ENCODE results near the gene PREPL.
"Not testable (repeated sequence)": the region's sequence is repeated elsewhere in the genome, so short reads cannot be mapped to it uniquely, and the experiment has no call there.

Gene PREPL

DNA sequence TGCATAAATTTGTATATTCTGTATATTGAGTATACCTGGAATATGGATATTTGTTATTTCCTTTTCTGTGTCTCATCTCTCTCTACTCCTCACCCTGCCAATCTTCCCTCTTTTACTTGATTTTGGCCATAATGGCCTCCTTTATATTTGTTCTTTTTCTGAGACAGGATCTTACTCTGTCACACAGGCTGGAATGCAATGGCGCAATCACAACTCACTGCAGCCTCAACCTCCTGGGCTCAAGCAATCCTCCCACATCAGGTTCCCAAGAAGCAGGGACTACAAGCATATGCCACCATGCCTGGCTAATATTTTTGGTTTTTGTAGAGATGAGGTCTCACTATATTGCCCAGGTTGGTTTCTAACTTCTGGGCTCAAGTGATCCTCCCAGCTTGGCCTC lies 30.5 kb downstream of the PREPL start:
- peaks cover 76% of the 10 kb centered on the region for H3K36me3 ChIP-seq (ENCODE audit: insufficient read depth, low read length)
- H3K4me1 ChIP-seq (ENCODE audit: insufficient read depth, low read length), result no peaks in the 10 kb centered on the region
- H2AFZ ChIP-seq (ENCODE audit: low read depth, low read length), result no peak overlapping the region
- no peaks in the 10 kb centered on the region for H3K9me3 ChIP-seq (ENCODE audit: low read length)
- H3K4me3 ChIP-seq (ENCODE audit: low read length), result no peak overlapping the region
- no peaks in the 10 kb centered on the region for H3K27me3 ChIP-seq (ENCODE audit: insufficient read depth, low read length)

GRCh38 chr2:44329343-44329742 lies 32.0 kb downstream of the PREPL start:
- H3K27me3 ChIP-seq (ENCODE audit: insufficient read depth, low read length), result no peaks in the 10 kb centered on the region
- H2AFZ ChIP-seq (ENCODE audit: low read depth, low read length), result no peak overlapping the region
- no peaks in the 10 kb centered on the region for H3K9me3 ChIP-seq (ENCODE audit: low read length)
- H3K4me3 ChIP-seq (ENCODE audit: low read length), result no peak overlapping the region
- H3K4me1 ChIP-seq (ENCODE audit: insufficient read depth, low read length), result no peaks in the 10 kb centered on the region
- H3K36me3 ChIP-seq (ENCODE audit: insufficient read depth, low read length), result peaks cover 79% of the 10 kb centered on the region

DNA sequence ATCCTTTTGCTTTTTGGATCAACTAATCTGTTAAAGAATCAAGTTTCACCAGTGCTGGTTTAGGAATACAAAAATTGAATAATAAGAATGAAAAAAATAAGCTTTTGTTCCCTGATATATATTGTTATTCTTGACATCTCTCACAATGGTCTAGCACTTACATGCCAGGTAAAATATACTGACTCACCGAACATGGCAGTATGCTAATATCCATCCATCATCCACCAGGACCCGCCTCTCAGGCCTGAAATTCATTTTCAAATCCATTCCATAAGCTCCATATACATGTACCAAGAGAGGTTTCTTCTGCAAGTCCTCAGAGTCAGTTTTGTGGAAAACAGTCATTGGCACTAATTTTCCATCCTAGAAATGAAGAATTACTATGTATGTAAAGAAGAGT lies 32.5 kb downstream of the PREPL start:
- Histone ChIP-seq H3K36me3 (ENCODE audit: insufficient read depth, low read length) (peaks cover 80% of the 10 kb centered on the region), H3K27me3 (ENCODE audit: insufficient read depth, low read length) (no peaks in the 10 kb centered on the region), H3K9me3 (ENCODE audit: low read length) (no peaks in the 10 kb centered on the region), H3K4me3 (ENCODE audit: low read length) (no peak overlapping the region), H3K4me1 (ENCODE audit: insufficient read depth, low read length) (no peaks in the 10 kb centered on the region), H2AFZ (ENCODE audit: low read depth, low read length) (no peak overlapping the region)

GRCh38 chr2:44326548-44327264 lies 34.6 kb downstream of the PREPL start:
- Histone ChIP-seq H3K36me3 (ENCODE audit: insufficient read depth, low read length) (peaks cover 83% of the 10 kb centered on the region), H3K4me3 (ENCODE audit: low read length) (no peak overlapping the region), H2AFZ (ENCODE audit: low read depth, low read length) (no peak overlapping the region), H3K4me1 (ENCODE audit: insufficient read depth, low read length) (no peaks in the 10 kb centered on the region), H3K27me3 (ENCODE audit: insufficient read depth, low read length) (no peaks in the 10 kb centered on the region), H3K9me3 (ENCODE audit: low read length) (no peaks in the 10 kb centered on the region)

DNA sequence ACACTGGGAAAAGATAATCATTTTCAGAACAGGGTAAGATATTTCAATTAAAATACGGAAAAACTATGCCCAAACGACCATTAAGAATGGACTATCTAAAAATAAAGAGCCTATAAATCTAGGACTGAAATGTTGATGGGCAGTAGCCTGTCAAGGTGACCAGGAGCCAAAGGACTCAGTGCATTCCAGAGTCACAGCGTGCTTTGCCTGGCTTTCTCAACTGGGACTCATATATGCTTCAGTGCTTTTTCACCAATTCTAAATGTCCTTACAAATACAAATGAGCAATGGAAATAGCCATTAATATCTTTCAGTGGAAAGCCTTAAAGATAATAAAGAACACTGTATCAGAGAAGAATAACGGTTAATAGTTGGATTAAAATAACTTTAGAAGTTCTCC lies 35.4 kb downstream of the PREPL start:
- no peaks in the 10 kb centered on the region for H3K9me3 ChIP-seq (ENCODE audit: low read length)
- no peak overlapping the region for H3K4me3 ChIP-seq (ENCODE audit: low read length)
- no peaks in the 10 kb centered on the region for H3K27me3 ChIP-seq (ENCODE audit: insufficient read depth, low read length)
- no peak overlapping the region for H2AFZ ChIP-seq (ENCODE audit: low read depth, low read length)
- peaks cover 83% of the 10 kb centered on the region for H3K36me3 ChIP-seq (ENCODE audit: insufficient read depth, low read length)
- no peaks in the 10 kb centered on the region for H3K4me1 ChIP-seq (ENCODE audit: insufficient read depth, low read length)

DNA sequence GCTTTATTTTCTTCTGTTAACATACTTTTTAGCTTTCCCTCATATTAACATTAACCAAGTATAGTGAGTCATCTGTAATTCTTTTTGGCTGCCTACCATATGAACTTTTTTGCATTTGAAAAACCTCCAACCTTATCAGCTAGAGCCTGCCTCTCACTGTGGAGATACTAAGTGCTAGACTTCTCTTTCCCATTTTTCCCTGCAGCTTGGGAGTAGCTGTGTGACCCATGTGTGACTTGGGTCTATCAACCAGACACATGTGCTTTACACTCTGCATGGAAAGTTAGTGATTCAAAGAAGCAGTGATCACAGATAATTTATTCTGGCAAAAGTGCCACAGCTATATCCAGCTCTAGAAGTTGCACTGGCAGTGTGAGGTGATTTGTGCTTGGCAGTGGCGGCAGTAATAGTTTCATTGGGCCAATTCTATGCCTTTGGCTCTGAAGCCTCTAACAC lies 36.3 kb downstream of the PREPL start:
- Histone ChIP-seq H3K4me3 (ENCODE audit: low read length) (no peak overlapping the region), H2AFZ (ENCODE audit: low read depth, low read length) (no peak overlapping the region), H3K9me3 (ENCODE audit: low read length) (no peaks in the 10 kb centered on the region), H3K4me1 (ENCODE audit: insufficient read depth, low read length) (no peaks in the 10 kb centered on the region), H3K36me3 (ENCODE audit: insufficient read depth, low read length) (peaks cover 87% of the 10 kb centered on the region), H3K27me3 (ENCODE audit: insufficient read depth, low read length) (no peaks in the 10 kb centered on the region)

GRCh38 chr2:44321360-44321759 lies 39.9 kb downstream of the PREPL start:
- H3K36me3 ChIP-seq (ENCODE audit: insufficient read depth, low read length), result peaks cover 89% of the 10 kb centered on the region
- no peaks in the 10 kb centered on the region for H3K4me1 ChIP-seq (ENCODE audit: insufficient read depth, low read length)
- no peak overlapping the region for H3K4me3 ChIP-seq (ENCODE audit: low read length)
- no peak overlapping the region for H2AFZ ChIP-seq (ENCODE audit: low read depth, low read length)
- no peaks in the 10 kb centered on the region for H3K9me3 ChIP-seq (ENCODE audit: low read length)
- H3K27me3 ChIP-seq (ENCODE audit: insufficient read depth, low read length), result no peaks in the 10 kb centered on the region

GRCh38 chr2:44320832-44321231 lies 40.5 kb downstream of the PREPL start:
- H3K4me1 ChIP-seq (ENCODE audit: insufficient read depth, low read length), result no peaks in the 10 kb centered on the region
- no peak overlapping the region for H2AFZ ChIP-seq (ENCODE audit: low read depth, low read length)
- H3K36me3 ChIP-seq (ENCODE audit: insufficient read depth, low read length), result peaks cover 89% of the 10 kb centered on the region
- H3K4me3 ChIP-seq (ENCODE audit: low read length), result no peak overlapping the region
- H3K9me3 ChIP-seq (ENCODE audit: low read length), result no peaks in the 10 kb centered on the region
- H3K27me3 ChIP-seq (ENCODE audit: insufficient read depth, low read length), result no peaks in the 10 kb centered on the region

DNA sequence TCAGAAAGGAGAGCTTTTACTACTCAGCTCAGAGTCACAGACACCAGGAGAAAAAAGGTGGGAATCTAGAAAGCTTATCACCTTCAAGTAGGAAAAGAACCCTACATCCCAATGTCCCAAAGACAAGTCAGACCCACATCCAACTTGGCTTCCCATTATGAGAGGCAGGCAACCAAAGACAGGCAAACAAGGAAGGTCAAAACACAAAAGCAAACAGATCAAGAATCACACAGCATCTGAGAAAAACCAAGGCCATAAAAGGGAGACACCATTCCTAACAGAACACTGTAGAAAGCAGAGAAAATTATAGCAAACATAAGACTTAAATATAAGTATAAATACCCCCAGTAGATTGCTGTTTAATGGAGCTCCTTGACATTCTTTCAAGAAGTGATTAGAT lies 45.3 kb downstream of the PREPL start:
- H3K4me3 ChIP-seq (ENCODE audit: low read length), result no peak overlapping the region
- H3K36me3 ChIP-seq (ENCODE audit: insufficient read depth, low read length), result peaks cover 82% of the 10 kb centered on the region

GRCh38 chr2:44314362-44314761 lies 46.9 kb downstream of the PREPL start:
- no peaks in the 10 kb centered on the region for H3K27me3 ChIP-seq (ENCODE audit: insufficient read depth, low read length)
- no peaks in the 10 kb centered on the region for H3K4me1 ChIP-seq (ENCODE audit: insufficient read depth, low read length)
- H3K36me3 ChIP-seq (ENCODE audit: insufficient read depth, low read length), result peaks cover 69% of the 10 kb centered on the region
- H2AFZ ChIP-seq (ENCODE audit: low read depth, low read length), result no peak overlapping the region
- no peak overlapping the region for H3K4me3 ChIP-seq (ENCODE audit: low read length)
- peaks cover 23% of the 10 kb centered on the region for H3K9me3 ChIP-seq (ENCODE audit: low read length)

More for the DNA sequence above, 45.3 kb downstream of the PREPL start:
- no peak overlapping the region for H2AFZ ChIP-seq (ENCODE audit: low read depth, low read length)
- H3K27me3 ChIP-seq (ENCODE audit: insufficient read depth, low read length), result no peaks in the 10 kb centered on the region
- peaks cover 14% of the 10 kb centered on the region for H3K9me3 ChIP-seq (ENCODE audit: low read length)
- no peaks in the 10 kb centered on the region for H3K4me1 ChIP-seq (ENCODE audit: insufficient read depth, low read length)

DNA sequence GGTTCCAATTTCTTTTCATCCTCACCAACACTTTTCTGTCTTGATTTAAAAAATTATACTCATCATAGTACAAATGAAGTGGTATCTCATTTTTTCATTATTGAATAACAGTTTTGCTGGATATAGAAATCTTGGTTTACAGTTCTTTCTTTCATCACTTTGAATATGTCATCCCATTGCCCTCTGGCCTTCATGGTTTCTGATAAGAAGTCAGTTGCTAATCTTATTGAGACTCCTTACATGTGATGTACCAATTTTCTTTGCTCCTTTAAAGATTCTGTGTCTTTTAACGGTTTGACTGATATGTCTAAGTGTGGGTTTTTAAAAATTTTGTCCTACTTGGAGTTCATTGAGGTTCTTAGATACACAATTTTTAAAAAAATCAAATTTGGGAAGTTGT lies 51.0 kb downstream of the PREPL start:
- H3K4me3 ChIP-seq (ENCODE audit: low read length), result no peak overlapping the region
- H3K9me3 ChIP-seq (ENCODE audit: low read length), result peaks cover 26% of the 10 kb centered on the region
- H2AFZ ChIP-seq (ENCODE audit: low read depth, low read length), result no peak overlapping the region
- H3K36me3 ChIP-seq (ENCODE audit: insufficient read depth, low read length), result peaks cover 38% of the 10 kb centered on the region
- H3K27me3 ChIP-seq (ENCODE audit: insufficient read depth, low read length), result no peaks in the 10 kb centered on the region
- H3K4me1 ChIP-seq (ENCODE audit: insufficient read depth, low read length), result no peaks in the 10 kb centered on the region

- no peaks in the 10 kb centered on the region for H3K27me3 ChIP-seq (ENCODE audit: insufficient read depth, low read length)
- peaks cover 2% of the 10 kb centered on the region for H3K36me3 ChIP-seq (ENCODE audit: insufficient read depth, low read length)
Measured at GRCh38 chr2:44305882-44306281, 55.4 kb downstream of the PREPL start.

GRCh38 chr2:44304258-44304657 lies 57.0 kb downstream of the PREPL start:
- Histone ChIP-seq H3K4me3 (ENCODE audit: low read length) (no peak overlapping the region), H3K9me3 (ENCODE audit: low read length) (peaks cover 2% of the 10 kb centered on the region), H3K36me3 (ENCODE audit: insufficient read depth, low read length) (no peaks in the 10 kb centered on the region), H3K4me1 (ENCODE audit: insufficient read depth, low read length) (no peaks in the 10 kb centered on the region), H3K27me3 (ENCODE audit: insufficient read depth, low read length) (no peaks in the 10 kb centered on the region), H2AFZ (ENCODE audit: low read depth, low read length) (no peak overlapping the region)

More at GRCh38 chr2:44305882-44306281, 55.4 kb downstream of the PREPL start:
- Histone ChIP-seq H3K4me3 (ENCODE audit: low read length) (no peak overlapping the region), H2AFZ (ENCODE audit: low read depth, low read length) (no peak overlapping the region), H3K9me3 (ENCODE audit: low read length) (peaks cover 11% of the 10 kb centered on the region), H3K4me1 (ENCODE audit: insufficient read depth, low read length) (no peaks in the 10 kb centered on the region)

DNA sequence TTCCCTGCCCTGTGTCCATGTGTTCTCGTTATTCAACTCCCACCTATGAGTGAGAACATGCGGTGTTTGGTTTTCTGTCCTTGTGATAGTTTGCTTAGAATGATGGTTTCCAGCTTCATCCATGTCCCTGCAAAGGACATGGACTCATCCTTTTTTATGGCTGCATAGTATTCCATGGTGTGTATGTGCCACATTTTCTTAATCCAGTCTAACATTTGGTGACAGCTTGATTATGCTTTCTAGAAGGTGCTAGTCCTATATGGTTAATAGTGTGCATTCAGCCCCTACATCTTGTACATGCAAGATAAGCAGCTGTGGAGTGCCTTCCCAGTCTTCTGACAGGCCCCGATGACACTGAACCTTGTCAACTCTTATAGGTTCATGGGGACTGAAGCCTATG lies 57.5 kb downstream of the PREPL start:
- not testable (repeated sequence) for H3K36me3 ChIP-seq (ENCODE audit: insufficient read depth, low read length); H3K4me3 ChIP-seq (ENCODE audit: low read length); H3K4me1 ChIP-seq (ENCODE audit: insufficient read depth, low read length); H3K27me3 ChIP-seq (ENCODE audit: insufficient read depth, low read length); H2AFZ ChIP-seq (ENCODE audit: low read depth, low read length); H3K9me3 ChIP-seq (ENCODE audit: low read length)
